ENCODE measurements around the gene PSMG4.

Gene PSMG4

GRCh38 chr6:3252861-3253596 is 5.7 kb upstream of the PSMG4 start:
- no peak for FAIRE-seq

GRCh38 chr6:3253597-3253961 is 5.2 kb upstream of the PSMG4 start:
- no peak for FAIRE-seq

- FAIRE-seq: no peak
These were observed 546 bp upstream of the PSMG4 start for GRCh38 chr6:3258201-3258600.

- FAIRE-seq: no peak
These were observed 778 bp downstream of the PSMG4 start for GRCh38 chr6:3259491-3259958.

- FAIRE-seq: no peak
These were observed 1.5 kb downstream of the PSMG4 start for GRCh38 chr6:3260296-3260695.

- no peak for FAIRE-seq
These were observed 2.2 kb downstream of the PSMG4 start for GRCh38 chr6:3260772-3261517.

- FAIRE-seq: no peak
These were observed 2.7 kb downstream of the PSMG4 start for GRCh38 chr6:3261518-3261820.

GRCh38 chr6:3261921-3262320 is 3.2 kb downstream of the PSMG4 start:
- no peak for FAIRE-seq

- no peak for FAIRE-seq
These were observed 4.3 kb downstream of the PSMG4 start for GRCh38 chr6:3263096-3263495.

- no peak for FAIRE-seq
These were observed 5.6 kb downstream of the PSMG4 start for GRCh38 chr6:3264356-3264755.

GRCh38 chr6:3265671-3266070 is 6.9 kb downstream of the PSMG4 start:
- no peak for FAIRE-seq

- no peak for FAIRE-seq
These were observed 7.4 kb downstream of the PSMG4 start for GRCh38 chr6:3266170-3266569.

GRCh38 chr6:3267162-3267561 is 8.4 kb downstream of the PSMG4 start:
- FAIRE-seq: no peak

GRCh38 chr6:3268680-3269079 is 9.9 kb downstream of the PSMG4 start:
- no peak for FAIRE-seq

- no peak for FAIRE-seq
These were observed 10.7 kb downstream of the PSMG4 start for GRCh38 chr6:3269281-3269975.

GRCh38 chr6:3270258-3270657 is 11.5 kb downstream of the PSMG4 start:
- FAIRE-seq: no peak

- no peak for FAIRE-seq
These were observed 13.0 kb downstream of the PSMG4 start for GRCh38 chr6:3271756-3272155.

GRCh38 chr6:3272911-3273547 is 14.3 kb downstream of the PSMG4 start:
- FAIRE-seq: no peak

GRCh38 chr6:3273707-3274521 is 15.2 kb downstream of the PSMG4 start:
- FAIRE-seq: no peak

GRCh38 chr6:3276174-3277167 is 17.7 kb downstream of the PSMG4 start:
- FAIRE-seq: no peak

GRCh38 chr6:3277251-3277650 is 18.5 kb downstream of the PSMG4 start:
- FAIRE-seq: no peak

Data from islet of Langerhans (tissue), 1 donor.